HepG2 (cell line): ENCODE data around the gene SCGB1C2. TPM values are rescaled to one million over a fixed set of nuclear protein-coding genes. Genes with fewer than 3 reads are reported as not detected.

ENCODE experiments used
- EHMT2 ChIP-seq: fragments of 200-600 bp; sonication (generic); IDR thresholded peaks from 2 replicates; pipeline ENCODE4 v1.7.0; 2017; ENCODE audit warnings: antibody characterized with exemption, low read depth, low read length, borderline replicate concordance
- JUNB ChIP-seq: sonication (generic); formaldehyde crosslinking; IDR thresholded peaks from 2 replicates; pipeline ENCODE4 v1.8.0; 2022; ENCODE audit warnings: missing genetic modification reagents, mild to moderate bottlenecking, borderline replicate concordance
- KDM5B ChIP-seq: sonication (generic); formaldehyde crosslinking; IDR thresholded peaks from 2 replicates; pipeline ENCODE4 v1.4.0; 2020; ENCODE audit warnings: missing genetic modification reagents, mild to moderate bottlenecking, borderline replicate concordance
- MEIS1 ChIP-seq: sonication (generic); formaldehyde crosslinking; IDR thresholded peaks from 2 replicates; pipeline ENCODE4 v1.9.0; 2021; ENCODE audit warnings: mild to moderate bottlenecking, missing genetic modification reagents, moderate library complexity, borderline replicate concordance
- MEIS2 ChIP-seq: sonication (generic); formaldehyde crosslinking; IDR thresholded peaks from 2 replicates; pipeline ENCODE4 v1.9.0; 2021; ENCODE audit warnings: mild to moderate bottlenecking, missing genetic modification reagents
- MIXL1 ChIP-seq: IDR thresholded peaks from 2 replicates; pipeline ENCODE4 v1.6.1; 2016
- MTF1 ChIP-seq: sonication (generic); formaldehyde crosslinking; IDR thresholded peaks from 2 replicates; pipeline ENCODE4 v1.5.0; 2020; ENCODE audit warnings: missing genetic modification reagents
- POLR2A ChIP-seq, 2 experiments: IDR thresholded peaks; 2 replicates each; pipeline ENCODE4 v1.6.1; 2011; ENCODE audit warnings: low read depth in 2 of 2, low read length in 2 of 2, mild to moderate bottlenecking in 1 of 2, moderate library complexity in 1 of 2; ENCODE audit not compliant: insufficient read depth in 1 of 2
- PRMT3 ChIP-seq: sonication (generic); formaldehyde crosslinking; IDR thresholded peaks from 2 replicates; pipeline ENCODE4 v1.8.1; 2022; ENCODE audit warnings: low read depth, mild to moderate bottlenecking, moderate library complexity, missing genetic modification reagents, borderline replicate concordance
- RARG ChIP-seq: sonication (generic); formaldehyde crosslinking; IDR thresholded peaks from 2 replicates; pipeline ENCODE4 v1.4.0; 2020; ENCODE audit warnings: low read depth, mild to moderate bottlenecking, missing genetic modification reagents
- RXRA ChIP-seq: sonication (generic); formaldehyde crosslinking; IDR thresholded peaks from 2 replicates; pipeline ENCODE4 v1.5.1; 2020; ENCODE audit warnings: missing genetic modification reagents
- ZNF232 ChIP-seq: sonication (generic); formaldehyde crosslinking; IDR thresholded peaks from 2 replicates; pipeline ENCODE4 v1.4.0; 2020; ENCODE audit warnings: missing genetic modification reagents, borderline replicate concordance
- ZNF292 ChIP-seq: sonication (generic); formaldehyde crosslinking; IDR thresholded peaks from 2 replicates; pipeline ENCODE4 v1.8.1; 2022; ENCODE audit warnings: mild to moderate bottlenecking, low read depth, missing genetic modification reagents, borderline replicate concordance
- ZNF614 ChIP-seq: IDR thresholded peaks from 2 replicates; pipeline ENCODE4 v1.6.1; 2018; ENCODE audit warnings: missing biosample characterization, missing genetic modification reagents, inconsistent platforms, borderline replicate concordance
- ZNF615 ChIP-seq: sonication (generic); formaldehyde crosslinking; IDR thresholded peaks from 2 replicates; pipeline ENCODE4 v1.5.0; 2020; ENCODE audit warnings: mild to moderate bottlenecking, missing genetic modification reagents, borderline replicate concordance
- ZNF816 ChIP-seq: sonication (generic); formaldehyde crosslinking; IDR thresholded peaks from 2 replicates; pipeline ENCODE4 v1.8.0; 2022; ENCODE audit warnings: missing genetic modification reagents, mild to moderate bottlenecking, borderline replicate concordance
- polyA plus RNA-seq, 8 experiments: library from polyadenylated mRNA; depleted of rRNA in 3 of 8; stranded (reverse) in 7 of 8; unstranded in 1 of 8; fragments of >200 nt; fragmentation: Illumina TruSeq in 4 of 8; extraction: Trizol in 4 of 8; gene quantifications; 2 replicates each; pipeline versions ENCODE4 v1.2.1 to v1.2.3, GENCODE V29; 2011 to 2016; ENCODE audit warnings: low read depth in 4 of 8, missing spikeins in 1 of 8, mixed read lengths in 1 of 8; ENCODE audit not compliant: insufficient read depth in 1 of 8
- total RNA-seq, 5 experiments: library from RNA; depleted of rRNA; stranded (reverse); fragments of >200 nt; fragmentation: Illumina TruSeq; extraction: Trizol; gene quantifications; 2 replicates each; pipeline ENCODE4 v1.2.3, GENCODE V29; 2016; ENCODE audit warnings: low read depth in 1 of 5
- TF ChIP-seq, protein P1 (sequence below): sonication (generic); formaldehyde crosslinking; IDR thresholded peaks from 2 replicates; pipeline ENCODE4 v1.9.0; 2022; ENCODE audit warnings: missing genetic modification reagents, mild to moderate bottlenecking, borderline replicate concordance
- TF ChIP-seq, protein P2 (sequence below): sonication (generic); formaldehyde crosslinking; IDR thresholded peaks from 2 replicates; pipeline ENCODE4 v1.5.0; 2020; ENCODE audit warnings: mild to moderate bottlenecking, missing genetic modification reagents
- TF ChIP-seq, protein P3 (sequence below): sonication (generic); formaldehyde crosslinking; IDR thresholded peaks from 2 replicates; pipeline ENCODE4 v1.4.0; 2020; ENCODE audit warnings: missing genetic modification reagents, borderline replicate concordance
- TF ChIP-seq, protein P4 (sequence below): sonication (generic); formaldehyde crosslinking; IDR thresholded peaks from 2 replicates; pipeline ENCODE4 v1.5.0; 2020; ENCODE audit warnings: missing genetic modification reagents, mild to moderate bottlenecking, borderline replicate concordance

Gene SCGB1C2
- total and polyA plus RNA-seq, 2 of the 13 experiments (the other 11 are each of a cell fraction or from before 2014, with no cell fraction given) = not detected

DNA sequence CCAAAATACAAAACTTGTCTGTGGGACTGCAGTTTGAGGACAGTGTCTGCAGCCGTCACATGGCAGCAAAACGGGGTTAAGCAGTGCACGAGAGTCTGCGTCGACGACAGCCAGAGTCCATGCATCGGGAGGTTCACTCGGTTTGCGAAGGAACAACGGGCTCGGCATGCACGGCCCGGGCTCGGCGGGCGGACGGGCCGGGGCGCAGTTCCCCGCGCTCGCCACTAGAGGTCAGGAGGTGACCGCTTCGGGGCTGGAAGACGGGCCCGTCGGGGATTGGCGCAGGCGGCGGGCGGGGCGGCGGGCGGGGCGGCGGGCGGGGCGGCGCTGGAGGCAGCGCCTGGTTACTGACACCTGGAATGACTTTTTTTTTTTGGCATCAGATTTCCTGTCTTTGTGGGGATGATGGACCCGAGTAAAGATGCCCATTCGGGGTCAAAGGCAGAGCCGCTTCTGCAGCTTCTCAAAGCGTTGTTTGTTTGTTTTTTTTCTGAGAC, 6.5 kb downstream of the SCGB1C2 start (continued):
- TF ChIP-seq, protein P1, sequence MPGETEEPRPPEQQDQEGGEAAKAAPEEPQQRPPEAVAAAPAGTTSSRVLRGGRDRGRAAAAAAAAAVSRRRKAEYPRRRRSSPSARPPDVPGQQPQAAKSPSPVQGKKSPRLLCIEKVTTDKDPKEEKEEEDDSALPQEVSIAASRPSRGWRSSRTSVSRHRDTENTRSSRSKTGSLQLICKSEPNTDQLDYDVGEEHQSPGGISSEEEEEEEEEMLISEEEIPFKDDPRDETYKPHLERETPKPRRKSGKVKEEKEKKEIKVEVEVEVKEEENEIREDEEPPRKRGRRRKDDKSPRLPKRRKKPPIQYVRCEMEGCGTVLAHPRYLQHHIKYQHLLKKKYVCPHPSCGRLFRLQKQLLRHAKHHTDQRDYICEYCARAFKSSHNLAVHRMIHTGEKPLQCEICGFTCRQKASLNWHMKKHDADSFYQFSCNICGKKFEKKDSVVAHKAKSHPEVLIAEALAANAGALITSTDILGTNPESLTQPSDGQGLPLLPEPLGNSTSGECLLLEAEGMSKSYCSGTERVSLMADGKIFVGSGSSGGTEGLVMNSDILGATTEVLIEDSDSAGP (CRISPR knock-in tag) = peak; percentile 50
- TF ChIP-seq KDM5B = peak; percentile 28; the same call in 1 of the 2 replicates
- TF ChIP-seq JUNB (CRISPR knock-in tag) = no peak
- TF ChIP-seq, protein P2, sequence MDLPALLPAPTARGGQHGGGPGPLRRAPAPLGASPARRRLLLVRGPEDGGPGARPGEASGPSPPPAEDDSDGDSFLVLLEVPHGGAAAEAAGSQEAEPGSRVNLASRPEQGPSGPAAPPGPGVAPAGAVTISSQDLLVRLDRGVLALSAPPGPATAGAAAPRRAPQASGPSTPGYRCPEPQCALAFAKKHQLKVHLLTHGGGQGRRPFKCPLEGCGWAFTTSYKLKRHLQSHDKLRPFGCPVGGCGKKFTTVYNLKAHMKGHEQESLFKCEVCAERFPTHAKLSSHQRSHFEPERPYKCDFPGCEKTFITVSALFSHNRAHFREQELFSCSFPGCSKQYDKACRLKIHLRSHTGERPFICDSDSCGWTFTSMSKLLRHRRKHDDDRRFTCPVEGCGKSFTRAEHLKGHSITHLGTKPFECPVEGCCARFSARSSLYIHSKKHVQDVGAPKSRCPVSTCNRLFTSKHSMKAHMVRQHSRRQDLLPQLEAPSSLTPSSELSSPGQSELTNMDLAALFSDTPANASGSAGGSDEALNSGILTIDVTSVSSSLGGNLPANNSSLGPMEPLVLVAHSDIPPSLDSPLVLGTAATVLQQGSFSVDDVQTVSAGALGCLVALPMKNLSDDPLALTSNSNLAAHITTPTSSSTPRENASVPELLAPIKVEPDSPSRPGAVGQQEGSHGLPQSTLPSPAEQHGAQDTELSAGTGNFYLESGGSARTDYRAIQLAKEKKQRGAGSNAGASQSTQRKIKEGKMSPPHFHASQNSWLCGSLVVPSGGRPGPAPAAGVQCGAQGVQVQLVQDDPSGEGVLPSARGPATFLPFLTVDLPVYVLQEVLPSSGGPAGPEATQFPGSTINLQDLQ = no peak
- TF ChIP-seq POLR2A (IDR thresholded peaks at IDR 0.05; ENCODE audit: insufficient read depth in 1 of 2, low read depth in 2 of 2, low read length in 2 of 2) = no peak
- TF ChIP-seq, protein P3, sequence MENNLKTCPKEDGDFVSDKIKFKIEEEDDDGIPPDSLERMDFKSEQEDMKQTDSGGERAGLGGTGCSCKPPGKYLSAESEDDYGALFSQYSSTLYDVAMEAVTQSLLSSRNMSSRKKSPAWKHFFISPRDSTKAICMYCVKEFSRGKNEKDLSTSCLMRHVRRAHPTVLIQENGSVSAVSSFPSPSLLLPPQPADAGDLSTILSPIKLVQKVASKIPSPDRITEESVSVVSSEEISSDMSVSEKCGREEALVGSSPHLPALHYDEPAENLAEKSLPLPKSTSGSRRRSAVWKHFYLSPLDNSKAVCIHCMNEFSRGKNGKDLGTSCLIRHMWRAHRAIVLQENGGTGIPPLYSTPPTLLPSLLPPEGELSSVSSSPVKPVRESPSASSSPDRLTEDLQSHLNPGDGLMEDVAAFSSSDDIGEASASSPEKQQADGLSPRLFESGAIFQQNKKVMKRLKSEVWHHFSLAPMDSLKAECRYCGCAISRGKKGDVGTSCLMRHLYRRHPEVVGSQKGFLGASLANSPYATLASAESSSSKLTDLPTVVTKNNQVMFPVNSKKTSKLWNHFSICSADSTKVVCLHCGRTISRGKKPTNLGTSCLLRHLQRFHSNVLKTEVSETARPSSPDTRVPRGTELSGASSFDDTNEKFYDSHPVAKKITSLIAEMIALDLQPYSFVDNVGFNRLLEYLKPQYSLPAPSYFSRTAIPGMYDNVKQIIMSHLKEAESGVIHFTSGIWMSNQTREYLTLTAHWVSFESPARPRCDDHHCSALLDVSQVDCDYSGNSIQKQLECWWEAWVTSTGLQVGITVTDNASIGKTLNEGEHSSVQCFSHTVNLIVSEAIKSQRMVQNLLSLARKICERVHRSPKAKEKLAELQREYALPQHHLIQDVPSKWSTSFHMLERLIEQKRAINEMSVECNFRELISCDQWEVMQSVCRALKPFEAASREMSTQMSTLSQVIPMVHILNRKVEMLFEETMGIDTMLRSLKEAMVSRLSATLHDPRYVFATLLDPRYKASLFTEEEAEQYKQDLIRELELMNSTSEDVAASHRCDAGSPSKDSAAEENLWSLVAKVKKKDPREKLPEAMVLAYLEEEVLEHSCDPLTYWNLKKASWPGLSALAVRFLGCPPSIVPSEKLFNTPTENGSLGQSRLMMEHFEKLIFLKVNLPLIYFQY (CRISPR knock-in tag) = peak; percentile 64; the same call in 1 of the 2 replicates
- TF ChIP-seq MIXL1 = no peak
- no peak for TF ChIP-seq ZNF292 (CRISPR knock-in tag)
- TF ChIP-seq MEIS1 = peak; percentile 51; the same call in 1 of the 2 replicates
- TF ChIP-seq ZNF615 (CRISPR knock-in tag) = no peak
- no peak for TF ChIP-seq PRMT3 (CRISPR knock-in tag)
- no peak for TF ChIP-seq MEIS2 (CRISPR knock-in tag)
- 0 out of 2 replicates have a peak, but pooled peaks have one; percentile 29 for TF ChIP-seq ZNF614
- TF ChIP-seq ZNF816 (CRISPR knock-in tag) = no peak
- TF ChIP-seq RARG = no peak
- TF ChIP-seq RXRA (CRISPR knock-in tag) = no peak
- TF ChIP-seq ZNF232 = no peak
- no peak for TF ChIP-seq EHMT2
- TF ChIP-seq MTF1 (CRISPR knock-in tag) = no peak
- TF ChIP-seq, protein P4, sequence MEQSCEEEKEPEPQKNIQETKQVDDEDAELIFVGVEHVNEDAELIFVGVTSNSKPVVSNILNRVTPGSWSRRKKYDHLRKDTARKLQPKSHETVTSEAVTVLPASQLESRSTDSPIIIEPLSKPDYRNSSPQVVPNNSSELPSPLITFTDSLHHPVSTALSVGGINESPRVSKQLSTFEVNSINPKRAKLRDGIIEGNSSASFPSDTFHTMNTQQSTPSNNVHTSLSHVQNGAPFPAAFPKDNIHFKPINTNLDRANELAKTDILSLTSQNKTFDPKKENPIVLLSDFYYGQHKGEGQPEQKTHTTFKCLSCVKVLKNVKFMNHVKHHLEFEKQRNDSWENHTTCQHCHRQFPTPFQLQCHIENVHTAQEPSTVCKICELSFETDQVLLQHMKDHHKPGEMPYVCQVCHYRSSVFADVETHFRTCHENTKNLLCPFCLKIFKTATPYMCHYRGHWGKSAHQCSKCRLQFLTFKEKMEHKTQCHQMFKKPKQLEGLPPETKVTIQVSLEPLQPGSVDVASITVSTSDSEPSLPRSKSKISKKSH (CRISPR knock-in tag) = no peak
